HG02571 (cell line): ENCODE measurements around the gene HACD1.
"Not testable (repeated sequence)": the region's sequence is repeated elsewhere in the genome, so short reads cannot be mapped to it uniquely, and the experiment has no call there.

ENCODE experiments used
- ATAC-seq: cut with Tn5 transposase; IDR thresholded peaks from one replicate; pipeline ENCODE4 v1.9.1; 2021; ENCODE audit warnings: mild to moderate bottlenecking, moderate library complexity; ENCODE audit not compliant: unreplicated experiment

Gene HACD1

GRCh38 chr10:17643755-17644484, 26.7 kb upstream of the HACD1 start, which contains the start of gene STAM:
TSS of gene STAM (plus strand) at chr10:17644151. CDS start at chr10:17644340, 189 bp downstream.
- peak; percentile 84 for ATAC-seq

DNA sequence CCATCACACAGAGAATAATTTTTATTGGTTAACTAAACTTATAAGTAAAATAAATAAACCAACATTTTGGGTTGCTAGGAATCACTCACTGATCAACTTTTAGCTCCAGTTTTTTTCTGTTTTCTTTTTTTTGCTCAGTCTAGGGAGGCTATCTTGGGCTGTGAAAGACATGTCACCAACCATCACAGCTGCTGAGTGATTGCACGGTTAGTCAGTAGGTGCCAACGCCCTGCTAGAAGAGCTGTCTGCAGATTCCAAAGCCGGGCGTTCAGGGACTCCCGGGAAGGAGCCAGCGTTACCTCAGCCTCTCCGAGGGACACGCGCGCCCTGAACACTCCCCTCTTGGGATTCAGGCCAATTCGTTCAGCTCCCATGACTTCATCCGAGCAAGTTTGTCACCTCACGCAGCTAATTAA, 26.2 kb upstream of the HACD1 start:
- peak; percentile 25 for ATAC-seq

DNA sequence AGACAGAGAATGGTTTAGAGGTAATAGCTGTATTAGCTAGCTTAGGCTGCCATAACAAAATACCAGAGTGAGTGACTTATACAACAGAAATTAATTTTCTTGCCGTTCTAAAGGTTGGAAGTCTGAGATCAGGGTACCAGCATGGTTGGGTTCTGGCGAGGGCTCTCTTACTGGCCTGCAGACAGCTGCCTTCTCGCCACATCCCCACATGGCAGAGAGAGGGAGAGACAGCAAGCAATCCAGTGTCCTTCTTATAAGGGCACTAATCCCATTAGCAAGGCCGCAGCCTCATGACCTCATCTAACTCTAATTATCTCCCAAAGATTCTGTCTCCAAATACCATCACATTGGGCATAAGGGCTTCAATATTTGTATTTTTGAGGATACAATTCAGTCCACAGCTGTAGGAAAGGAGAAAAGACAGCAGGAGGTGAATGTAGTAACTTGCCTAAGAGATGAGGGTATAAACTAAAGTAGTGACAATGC, 23.2 kb upstream of the HACD1 start:
- ATAC-seq = no peak

DNA sequence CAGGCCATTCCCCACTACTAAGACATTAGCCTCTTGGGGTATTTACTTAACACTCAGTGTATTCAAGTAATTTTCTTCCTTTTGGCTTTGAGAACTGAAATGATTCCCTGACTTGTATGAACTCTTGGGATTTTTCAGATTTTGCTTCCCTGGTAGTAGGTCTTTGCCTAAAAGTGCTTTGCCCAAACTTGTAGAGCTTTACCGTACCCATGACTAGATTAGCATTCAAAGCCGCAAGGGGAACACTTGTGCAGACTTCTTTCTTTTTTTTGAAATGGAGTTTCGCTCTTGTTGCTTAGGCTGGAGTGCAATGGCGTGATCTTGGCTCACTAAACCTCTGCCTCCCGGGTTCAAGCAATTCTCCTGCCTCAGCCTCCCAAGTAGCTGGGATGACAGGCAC, 20.7 kb upstream of the HACD1 start:
- ATAC-seq = no peak

DNA sequence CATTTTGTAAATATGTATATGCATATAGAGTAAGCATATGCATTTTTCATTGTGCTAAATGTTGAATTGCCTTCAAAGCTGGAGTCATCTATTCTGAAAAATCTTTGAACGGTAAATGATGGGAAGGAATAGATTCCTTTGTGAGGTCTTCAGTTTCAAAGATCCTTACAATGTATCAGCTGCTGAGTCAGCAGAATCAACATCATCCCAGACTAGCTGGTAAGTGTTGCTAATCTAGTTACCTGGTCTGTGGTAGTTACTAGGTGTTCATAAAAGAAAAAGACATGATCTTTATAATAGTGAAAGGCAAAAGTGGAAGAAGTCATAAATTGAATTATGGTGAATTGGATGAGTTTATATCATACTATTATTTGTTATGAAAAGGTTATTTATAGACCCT, 16.2 kb upstream of the HACD1 start:
- no peak for ATAC-seq

GRCh38 chr10:17632590-17632989, 15.4 kb upstream of the HACD1 start:
- not testable (repeated sequence) for ATAC-seq

DNA sequence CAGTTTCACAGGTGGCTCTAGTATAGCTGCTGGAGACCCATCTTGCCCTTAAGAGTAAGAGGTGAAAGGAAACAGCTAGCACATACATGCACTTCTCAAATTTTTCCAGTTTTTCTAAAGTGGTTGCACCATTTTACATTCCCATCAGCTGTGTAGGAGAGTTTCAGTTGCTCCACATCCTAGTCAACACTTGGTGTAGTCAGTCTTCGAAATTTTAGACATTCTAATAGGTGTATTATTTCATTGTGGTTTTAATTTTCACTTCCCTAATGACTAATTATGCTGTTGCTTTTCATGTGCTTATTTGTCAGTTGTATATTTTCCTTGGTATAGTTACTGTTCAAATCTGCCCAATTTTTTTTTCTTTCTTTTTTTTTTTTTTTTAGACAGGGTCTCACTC, 9.5 kb upstream of the HACD1 start:
- no peak for ATAC-seq

GRCh38 chr10:17624996-17625395, 7.8 kb upstream of the HACD1 start:
- no peak for ATAC-seq

DNA sequence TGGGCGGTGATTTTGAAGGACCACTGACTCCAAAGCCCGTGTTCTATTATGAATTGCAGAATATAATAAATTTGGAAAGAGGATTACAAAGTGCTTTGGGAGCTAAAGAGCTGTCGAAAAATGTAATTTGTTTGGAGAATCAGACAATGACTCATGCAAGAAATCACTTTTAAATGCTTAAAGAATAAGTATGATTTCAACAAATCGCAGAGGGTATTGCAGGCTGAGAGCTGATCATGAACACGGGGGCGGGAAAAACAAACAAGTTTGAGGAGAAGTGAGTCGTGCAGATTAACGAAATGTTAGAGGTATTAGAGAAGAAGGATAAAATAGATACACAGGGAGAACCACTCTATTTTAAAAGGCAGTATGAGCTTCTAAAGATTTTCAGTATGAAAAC, 4.9 kb upstream of the HACD1 start:
- ATAC-seq = no peak

DNA sequence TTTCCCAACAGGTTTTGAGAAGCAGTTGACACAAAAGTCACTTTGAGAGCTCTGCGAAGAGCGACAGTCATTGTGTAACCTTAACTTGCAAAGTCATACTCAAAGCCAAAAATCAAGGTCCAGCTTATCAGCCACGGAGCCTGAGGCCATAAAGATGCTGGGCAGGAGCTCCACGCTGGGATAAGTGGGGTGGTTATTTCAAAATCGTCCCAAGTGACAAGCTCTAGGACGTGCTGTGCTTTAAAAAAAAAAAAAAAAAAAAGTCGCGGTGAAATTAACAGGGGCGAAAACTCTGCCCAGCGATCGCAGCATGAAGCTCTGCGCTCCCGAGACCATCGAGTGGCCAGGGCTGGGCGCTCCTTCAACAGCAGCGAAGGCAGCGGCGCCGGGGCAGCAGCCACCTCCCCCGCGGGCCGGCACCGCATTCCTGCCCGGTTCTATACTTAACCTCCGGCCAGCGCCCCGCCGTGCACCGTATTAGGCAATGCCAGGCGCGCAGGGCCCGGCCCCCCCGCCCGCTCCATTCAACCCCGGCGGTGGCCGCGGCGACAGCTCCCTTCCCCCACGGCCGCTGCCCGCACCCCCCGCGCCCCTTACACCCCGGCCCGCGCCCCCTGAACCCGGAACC, 657 bp downstream of the HACD1 start:
- ATAC-seq = peak; percentile 42

- no peak for ATAC-seq
Measured at GRCh38 chr10:17609523-17610079, 7.6 kb downstream of the HACD1 start.

GRCh38 chr10:17607603-17608332, 9.4 kb downstream of the HACD1 start:
- ATAC-seq = peak; percentile 77

DNA sequence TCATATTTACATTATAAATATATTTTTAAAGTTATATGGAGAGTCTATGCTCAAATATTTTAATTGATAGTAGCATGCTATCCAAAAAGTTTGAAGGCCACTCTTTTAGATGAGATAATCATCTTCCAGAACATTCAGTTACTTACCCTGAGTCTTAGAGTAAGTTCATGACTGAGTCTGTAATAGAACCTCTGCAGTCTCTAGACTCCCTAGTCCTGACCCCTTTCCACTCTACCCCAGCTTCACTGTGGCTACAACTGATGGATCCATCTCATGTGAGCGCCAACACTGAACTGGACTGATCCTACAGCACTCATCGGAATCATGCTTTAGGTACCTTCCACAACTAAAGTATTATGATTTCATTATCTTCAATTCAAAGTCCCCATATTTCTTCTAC, 10.1 kb downstream of the HACD1 start:
- ATAC-seq = no peak

- ATAC-seq = no peak
Measured at GRCh38 chr10:17606547-17607040, 10.6 kb downstream of the HACD1 start.

- no peak for ATAC-seq
Measured at GRCh38 chr10:17605936-17606335, 11.2 kb downstream of the HACD1 start.

DNA sequence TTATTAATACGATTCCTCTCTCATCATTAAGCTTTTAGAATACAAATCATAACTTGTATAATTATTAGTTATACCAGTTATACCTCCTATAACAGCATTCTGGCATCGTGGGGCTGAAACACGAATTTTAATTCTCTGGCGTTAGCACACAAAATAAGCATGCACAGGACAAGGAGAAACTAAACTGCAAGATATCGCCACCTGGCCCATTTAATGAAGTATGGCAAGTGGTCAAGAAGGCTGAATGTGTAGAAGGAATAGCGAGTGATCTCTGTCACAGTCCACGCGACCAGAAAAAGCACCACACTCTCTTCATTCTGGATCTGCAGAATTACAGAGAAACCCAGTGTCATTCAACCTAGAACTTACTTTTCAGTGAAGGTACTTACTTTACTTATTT, 18.1 kb downstream of the HACD1 start:
- ATAC-seq = no peak

DNA sequence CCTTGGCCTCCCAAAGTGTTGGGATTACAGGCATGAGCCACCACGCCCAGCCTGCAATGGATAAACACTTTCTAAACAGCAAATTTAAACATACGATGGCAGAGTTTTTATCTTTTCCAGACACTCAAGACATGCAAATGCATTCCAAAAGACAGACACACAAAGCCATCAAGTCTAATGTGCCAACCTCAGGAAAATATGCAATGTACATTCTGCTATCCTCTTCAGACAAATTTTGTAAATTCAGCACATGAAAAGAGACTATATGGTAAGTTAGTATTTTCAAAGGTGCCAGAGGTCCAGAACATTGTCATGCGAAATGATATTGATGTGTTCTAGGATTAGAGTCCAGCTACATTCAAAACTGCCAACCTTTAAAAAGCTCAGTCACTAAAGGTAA, 19.8 kb downstream of the HACD1 start:
- ATAC-seq = no peak

DNA sequence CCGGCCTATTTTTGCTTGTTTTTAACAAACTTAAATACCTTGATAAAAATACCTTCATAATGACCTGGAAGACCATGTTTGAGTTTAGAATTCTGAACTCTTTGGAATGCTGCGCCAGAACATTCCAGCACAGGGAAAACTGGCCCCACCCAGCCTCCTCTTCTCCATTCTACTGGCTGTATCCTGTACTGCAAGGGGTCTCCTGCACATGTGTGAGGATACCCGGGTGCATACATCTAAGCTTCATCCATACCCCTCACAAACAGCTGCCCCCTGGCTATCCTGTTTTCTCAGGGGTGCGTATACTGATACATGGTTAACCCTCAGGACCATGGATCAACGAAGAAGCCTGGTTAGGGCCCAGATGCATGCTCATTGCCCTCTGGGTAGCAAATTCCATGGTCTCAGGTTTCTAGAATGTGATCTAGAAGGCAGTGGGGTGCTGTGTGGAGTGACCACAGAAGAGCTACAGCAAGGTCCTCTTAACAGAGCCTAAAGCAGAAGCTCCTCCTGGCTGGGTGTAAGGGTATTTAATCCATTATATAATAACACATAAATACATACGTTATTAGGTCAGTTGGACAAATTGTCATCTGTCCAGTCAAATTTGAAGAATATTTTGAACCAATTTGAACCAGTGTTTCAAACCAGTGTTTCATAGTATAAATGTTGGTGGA, 26.1 kb downstream of the HACD1 start:
- no peak for ATAC-seq

- ATAC-seq = not testable (repeated sequence)
Measured at GRCh38 chr10:17589316-17589715, 27.9 kb downstream of the HACD1 start.

DNA sequence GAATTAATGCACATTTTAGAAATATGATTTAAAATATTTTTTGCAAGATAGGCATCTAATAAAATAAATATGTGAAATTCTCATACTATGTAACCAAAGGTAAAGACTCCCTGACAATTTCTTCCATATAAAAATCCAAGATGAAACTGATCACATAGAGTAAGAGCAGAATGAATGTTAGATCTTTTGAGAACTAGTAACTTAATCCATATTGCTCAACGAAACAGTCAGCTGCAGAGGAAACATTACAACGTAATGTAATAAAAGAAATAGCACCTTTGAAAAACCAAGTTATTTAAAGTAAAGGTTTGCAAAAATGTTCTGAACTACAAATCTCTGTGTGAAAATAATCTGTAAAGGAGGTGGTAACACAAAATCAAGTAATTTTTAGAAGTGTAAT, 28.8 kb downstream of the HACD1 start:
- no peak for ATAC-seq

DNA sequence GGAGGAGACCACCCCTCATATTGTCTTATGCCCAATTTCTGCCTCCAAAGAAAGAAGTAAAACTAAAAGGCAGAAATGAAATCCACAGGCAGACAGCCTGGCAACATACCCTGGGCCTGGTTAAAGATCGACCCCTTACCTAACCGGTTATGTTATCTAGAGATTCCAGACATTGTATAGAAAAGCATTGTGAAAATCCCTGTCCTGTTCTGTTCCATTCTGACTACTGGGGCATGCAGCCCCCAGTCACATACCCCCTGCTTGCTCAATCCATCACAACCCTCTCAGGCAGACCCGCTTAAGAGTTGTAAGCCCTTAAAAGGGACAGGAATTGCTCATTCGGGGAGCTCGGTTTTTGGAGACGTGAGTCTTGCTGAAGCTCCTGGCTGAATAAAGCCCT, 29.9 kb downstream of the HACD1 start:
- not testable (repeated sequence) for ATAC-seq
